ENCODE data around the gene FAM174A. TPM values are rescaled to one million over a fixed set of nuclear protein-coding genes. Genes with fewer than 3 reads are reported as not detected.

The FAM174A gene
- total RNA-seq: 29.2 TPM

DNA sequence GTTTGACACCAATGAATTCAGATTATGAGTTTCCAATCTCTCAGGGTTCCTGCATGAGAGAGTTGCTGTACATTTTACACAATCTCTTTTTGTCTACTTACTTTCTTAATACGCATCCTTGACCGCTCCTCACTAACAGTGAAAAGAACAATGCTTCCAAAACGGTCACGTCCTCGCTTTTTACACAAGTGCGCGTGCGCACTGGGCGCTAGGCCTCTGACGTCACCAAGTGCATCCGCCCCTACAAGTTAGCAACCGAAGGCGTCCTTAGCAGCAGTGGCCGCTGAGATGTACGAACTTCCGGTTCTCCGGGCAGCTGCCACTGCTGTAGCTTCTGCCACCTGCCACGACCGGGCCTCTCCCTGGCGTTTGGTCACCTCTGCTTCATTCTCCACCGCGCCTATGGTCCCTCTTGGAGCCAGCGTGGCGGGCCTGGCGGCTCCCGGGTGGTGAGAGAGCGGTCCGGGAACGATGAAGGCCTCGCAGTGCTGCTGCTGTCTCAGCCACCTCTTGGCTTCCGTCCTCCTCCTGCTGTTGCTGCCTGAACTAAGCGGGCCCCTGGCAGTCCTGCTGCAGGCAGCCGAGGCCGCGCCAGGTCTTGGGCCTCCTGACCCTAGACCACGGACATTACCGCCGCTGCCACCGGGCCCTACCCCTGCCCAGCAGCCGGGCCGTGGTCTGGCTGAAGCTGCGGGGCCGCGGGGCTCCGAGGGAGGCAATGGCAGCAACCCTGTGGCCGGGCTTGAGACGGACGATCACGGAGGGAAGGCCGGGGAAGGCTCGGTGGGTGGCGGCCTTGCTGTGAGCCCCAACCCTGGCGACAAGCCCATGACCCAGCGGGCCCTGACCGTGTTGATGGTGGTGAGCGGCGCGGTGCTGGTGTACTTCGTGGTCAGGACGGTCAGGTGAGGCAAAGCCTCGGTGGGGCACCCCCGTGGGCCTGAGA, at the start of gene FAM174A:
Gene FAM174A (plus strand): TSS at position 315 of the 946 bp plus-strand sequence. CDS start 157 bp downstream, at position 472.

Data from camera-type eye (tissue), 1 donor.